Measurements from ENCODE around the gene NUDT19.
"Not testable (repeated sequence)": the region's sequence is repeated elsewhere in the genome, so short reads cannot be mapped to it uniquely, and the experiment has no call there.

The NUDT19 gene
- total RNA-seq = 10.1 to 13.8 (median 10.3) reads per million in 4 donors

DNA sequence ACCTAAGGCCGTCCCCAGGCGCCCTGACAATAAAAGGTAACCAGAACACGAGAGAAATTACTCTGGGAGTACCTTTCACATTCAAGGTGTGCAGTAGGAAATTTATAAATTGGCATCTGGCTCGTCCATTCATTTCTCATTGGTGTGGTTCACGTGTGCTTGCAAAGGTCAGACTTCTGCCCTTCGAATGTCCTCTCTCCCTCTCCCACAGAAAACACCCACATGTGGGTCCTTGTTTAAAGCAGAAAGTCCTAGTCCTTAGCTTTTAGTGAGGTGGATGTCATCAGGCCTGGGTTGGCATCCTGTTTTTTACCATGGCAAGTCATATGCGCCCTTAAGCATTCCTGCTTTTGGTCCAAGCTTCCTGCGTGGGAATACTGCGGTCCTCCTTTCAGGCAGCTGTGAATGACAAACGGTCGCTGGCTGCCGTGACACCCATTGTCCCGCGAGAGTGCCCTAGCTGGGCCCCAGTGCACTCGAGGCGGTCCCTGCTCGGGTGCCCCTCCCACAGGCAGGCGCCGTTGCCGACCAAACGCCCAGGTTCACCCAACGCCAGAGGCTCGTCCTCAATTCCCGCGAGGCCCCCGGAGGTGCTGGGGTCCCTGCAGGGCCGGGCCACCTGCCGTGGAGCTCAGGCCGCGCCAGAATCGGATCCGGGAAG lies at the start of gene NUDT19:
NUDT19 (plus strand) TSS at position 531 of the 661 bp plus-strand sequence. CDS start 140 bp downstream, outside the sequence.
- peak; percentile 23 to 86 (median 59) for DNase-seq

- DNase-seq = peak; percentile 34 to 71 (median 46)
Observed at GRCh38 chr19:32642771-32643170, 48.9 kb upstream of the NUDT19 start.

- peak in 1 of 5 donors; percentile 29 for DNase-seq
Observed at GRCh38 chr19:32646556-32646955, 45.1 kb upstream of the NUDT19 start.

- no peak for DNase-seq
Observed at GRCh38 chr19:32647361-32647760, 44.3 kb upstream of the NUDT19 start.

GRCh38 chr19:32649751-32650150 lies 41.9 kb upstream of the NUDT19 start:
- no peak for DNase-seq

DNA sequence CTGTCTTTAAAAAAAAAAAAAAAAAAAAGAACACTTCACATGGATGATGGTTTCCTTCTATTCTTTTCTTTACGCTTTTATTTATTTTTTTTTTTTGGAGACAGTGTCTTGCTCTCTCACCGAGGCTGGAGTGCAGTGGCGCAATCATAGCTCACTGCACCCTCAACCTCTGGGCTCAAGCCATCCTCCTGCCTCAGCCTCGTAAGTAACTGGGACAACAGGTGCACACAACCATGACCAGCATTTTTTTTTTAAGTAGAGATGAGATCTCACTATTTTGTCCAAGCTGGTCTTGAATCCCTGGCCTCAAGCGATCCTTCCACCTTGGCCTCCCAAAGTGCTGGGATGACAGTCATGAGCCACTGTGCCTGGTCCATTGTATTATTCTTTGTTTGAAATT lies 41.0 kb upstream of the NUDT19 start:
- no peak for DNase-seq

GRCh38 chr19:32651729-32652140 lies 39.9 kb upstream of the NUDT19 start:
- DNase-seq = no peak

GRCh38 chr19:32652331-32652730 lies 39.3 kb upstream of the NUDT19 start:
- DNase-seq = not testable (repeated sequence)

DNA sequence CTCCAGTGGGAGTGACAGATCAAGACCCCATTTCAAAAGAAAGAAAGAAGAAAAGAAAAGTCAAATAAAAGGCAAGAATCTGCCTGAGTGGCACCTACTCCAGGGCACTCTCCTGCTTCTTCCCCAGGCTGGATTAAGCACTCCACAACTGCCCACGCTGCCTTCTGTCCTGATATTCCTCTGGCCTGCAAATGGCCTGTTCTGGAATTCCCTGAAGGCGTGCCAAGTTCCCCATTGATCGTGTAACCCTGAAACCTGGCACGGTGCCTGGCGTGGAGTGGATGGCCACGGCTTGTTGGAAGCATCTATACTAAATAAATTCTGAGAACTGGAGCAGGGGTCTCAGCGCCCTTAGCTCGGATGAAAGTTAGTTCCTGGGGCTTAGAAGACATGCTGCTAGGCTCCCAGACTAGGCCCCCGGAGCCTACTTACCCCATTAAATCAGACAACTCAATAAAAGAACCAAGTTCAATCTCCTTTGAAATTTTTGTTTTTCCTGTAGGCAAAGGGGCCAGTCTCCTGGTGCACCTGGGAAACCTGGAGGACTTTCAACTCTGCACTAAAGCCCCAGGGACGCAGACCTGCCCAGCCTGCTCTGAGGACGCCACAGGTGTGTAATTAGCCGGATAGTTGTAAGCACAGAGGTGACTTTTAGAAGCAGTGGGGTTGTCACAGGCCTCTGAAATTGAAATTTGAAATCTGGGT lies 38.6 kb upstream of the NUDT19 start:
- DNase-seq = no peak

- no peak for DNase-seq
Observed at GRCh38 chr19:32653599-32653915, 38.1 kb upstream of the NUDT19 start.

GRCh38 chr19:32656379-32656778 lies 35.2 kb upstream of the NUDT19 start:
- not testable (repeated sequence) for DNase-seq

GRCh38 chr19:32658075-32658474 lies 33.5 kb upstream of the NUDT19 start:
- no peak for DNase-seq

DNA sequence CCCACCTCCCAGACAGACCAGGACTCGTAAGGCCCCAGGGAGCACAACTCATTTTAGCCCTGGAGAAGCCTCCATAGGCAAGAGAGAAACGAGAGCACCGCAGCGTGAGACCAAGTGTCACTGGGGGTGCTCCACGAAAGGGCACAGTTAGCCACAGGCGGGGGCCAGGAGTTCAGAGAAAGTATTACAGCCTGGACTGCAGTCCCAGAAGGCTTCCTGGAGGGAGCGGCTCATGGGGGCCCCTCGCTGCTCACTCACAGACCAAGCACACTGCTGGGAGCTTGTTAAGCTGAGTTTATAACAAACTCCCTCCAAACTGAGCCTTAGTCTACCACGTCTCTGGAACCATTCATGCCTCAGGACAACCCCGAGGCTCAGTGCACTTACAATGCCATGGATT lies 33.1 kb upstream of the NUDT19 start:
- no peak for DNase-seq

GRCh38 chr19:32661318-32661717 lies 30.3 kb upstream of the NUDT19 start:
- no peak for DNase-seq

GRCh38 chr19:32662186-32662585 lies 29.4 kb upstream of the NUDT19 start:
- no peak for DNase-seq

GRCh38 chr19:32666084-32666483 lies 25.5 kb upstream of the NUDT19 start:
- DNase-seq = no peak

GRCh38 chr19:32669310-32669709 lies 22.3 kb upstream of the NUDT19 start:
- DNase-seq = no peak

DNA sequence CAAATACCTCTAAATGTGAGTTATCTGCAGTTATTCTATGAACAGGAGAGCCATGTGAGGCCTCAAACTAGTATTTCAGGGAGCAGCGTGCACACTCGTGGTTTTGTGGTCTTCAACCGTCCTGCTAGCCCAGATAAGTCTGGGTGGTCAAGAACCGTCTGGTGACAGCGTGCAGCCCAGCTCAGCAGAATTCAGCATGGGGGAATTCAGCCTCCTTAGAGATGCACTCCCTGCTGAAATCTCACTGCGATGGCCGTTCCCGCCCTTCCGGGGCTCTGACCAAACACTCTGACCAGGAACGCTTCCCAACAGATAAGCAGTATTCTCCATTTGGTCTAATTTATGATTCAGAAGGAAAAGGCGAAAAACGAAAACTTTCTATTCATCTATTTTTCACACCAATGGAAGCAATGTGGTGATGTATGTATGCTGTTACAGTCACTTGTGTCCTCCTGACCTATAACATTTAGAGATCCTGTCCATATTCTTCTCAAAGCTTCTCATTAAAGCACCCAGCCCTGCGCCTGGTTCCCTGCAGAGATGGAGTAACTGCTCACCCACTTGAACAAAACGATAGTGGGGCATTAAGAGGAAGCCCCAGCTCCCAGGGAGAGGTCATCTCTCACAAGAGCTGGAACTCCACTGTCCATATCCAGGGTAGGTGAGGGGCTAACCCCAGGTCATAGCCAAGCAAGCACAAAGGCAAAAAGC lies 19.6 kb upstream of the NUDT19 start:
- DNase-seq = no peak

DNA sequence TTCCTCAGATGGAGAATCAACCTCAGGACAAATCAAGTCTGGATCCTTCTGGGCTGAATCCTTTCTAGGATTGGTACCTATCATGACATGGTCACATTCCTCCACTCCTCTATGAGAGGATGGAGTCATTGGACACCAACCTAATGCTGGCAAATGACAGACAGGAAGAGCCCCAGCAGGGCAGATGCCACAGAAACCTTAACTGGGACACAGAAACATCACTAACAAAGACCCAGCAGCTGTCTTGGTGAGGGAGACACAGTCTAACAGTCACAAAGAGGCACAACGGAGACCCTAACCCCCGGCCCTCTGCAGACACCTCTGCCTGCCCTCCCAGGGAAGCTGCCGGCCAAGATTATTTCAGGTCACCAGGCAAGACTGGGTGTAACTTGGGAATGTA lies 18.8 kb upstream of the NUDT19 start:
- no peak for DNase-seq

- DNase-seq = no peak
Observed at GRCh38 chr19:32673573-32673972, 18.0 kb upstream of the NUDT19 start.

DNA sequence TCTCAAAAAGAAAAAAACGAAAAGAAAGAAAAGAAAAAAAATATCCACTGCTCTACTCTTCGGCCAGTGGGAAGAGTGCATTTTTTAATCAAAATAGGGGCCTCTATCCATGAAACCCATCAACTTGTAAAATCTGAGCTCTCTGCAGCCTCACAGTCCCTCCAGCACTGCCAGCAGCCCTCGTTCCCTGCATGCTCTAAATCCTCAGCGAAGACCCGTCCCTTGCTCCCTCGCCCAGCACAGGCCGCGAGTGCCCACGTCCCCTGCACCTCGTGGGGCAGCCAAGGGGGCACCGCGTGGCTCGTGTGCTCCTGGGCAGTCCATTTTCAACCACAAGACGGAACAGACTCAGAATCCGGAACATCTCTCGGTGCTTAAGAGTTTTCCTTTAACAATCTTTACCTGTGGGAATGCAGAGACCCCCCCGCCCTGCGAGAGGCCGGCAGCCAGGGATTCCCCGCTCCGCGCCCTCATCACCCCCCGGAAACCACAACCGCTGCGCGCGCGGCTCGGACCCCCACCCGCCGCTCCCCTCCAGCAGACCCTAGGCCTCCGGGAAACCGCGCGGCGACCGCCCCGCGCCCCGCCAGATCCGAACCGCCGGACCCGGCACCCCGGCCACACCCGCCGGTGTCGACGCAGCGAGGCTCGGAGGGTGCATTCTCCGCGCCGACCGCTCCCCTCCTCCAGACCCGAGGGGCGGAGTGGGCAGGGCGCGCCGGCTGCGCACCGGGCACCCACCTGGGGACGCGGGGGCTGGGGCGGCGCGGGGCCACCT lies 17.3 kb upstream of the NUDT19 start:
- DNase-seq = peak in 1 of 5 donors; percentile 23

GRCh38 chr19:32674931-32675719 lies 16.5 kb upstream of the NUDT19 start, which contains the start of gene ANKRD27:
ANKRD27 (minus strand) TSS chr19:32675180; CDS start chr19:32659015, 16,165 bp downstream.
- DNase-seq = peak; percentile 97 to 98 (median 97)

All from T-helper 1 cell (primary cell).